Dedifferentiated amniotic fluid mesenchymal stem cell (primary cell): ENCODE data around the gene COPRS.

Source experiments
- DNase-seq: peaks from one replicate; pipeline ENCODE4 v3.0.0-alpha.2; 2016; ENCODE audit errors: extremely low spot score

COPRS gene

GRCh38 chr17:31808521-31809050 is 50.5 kb downstream of the COPRS start:
- no peak for DNase-seq

GRCh38 chr17:31807846-31808245 is 51.2 kb downstream of the COPRS start:
- no peak for DNase-seq

- no peak for DNase-seq
Observed at GRCh38 chr17:31806921-31807320, 52.1 kb downstream of the COPRS start.

GRCh38 chr17:31803494-31804213 is 55.4 kb downstream of the COPRS start:
- DNase-seq, result no peak

- DNase-seq, result no peak
Observed at GRCh38 chr17:31802502-31802901, 56.5 kb downstream of the COPRS start.
